Measurements from ENCODE around the gene CABLES1.
A peak's percentile ranks its signal among the peaks of the same experiment; 100 is the strongest.

Gene CABLES1

DNA sequence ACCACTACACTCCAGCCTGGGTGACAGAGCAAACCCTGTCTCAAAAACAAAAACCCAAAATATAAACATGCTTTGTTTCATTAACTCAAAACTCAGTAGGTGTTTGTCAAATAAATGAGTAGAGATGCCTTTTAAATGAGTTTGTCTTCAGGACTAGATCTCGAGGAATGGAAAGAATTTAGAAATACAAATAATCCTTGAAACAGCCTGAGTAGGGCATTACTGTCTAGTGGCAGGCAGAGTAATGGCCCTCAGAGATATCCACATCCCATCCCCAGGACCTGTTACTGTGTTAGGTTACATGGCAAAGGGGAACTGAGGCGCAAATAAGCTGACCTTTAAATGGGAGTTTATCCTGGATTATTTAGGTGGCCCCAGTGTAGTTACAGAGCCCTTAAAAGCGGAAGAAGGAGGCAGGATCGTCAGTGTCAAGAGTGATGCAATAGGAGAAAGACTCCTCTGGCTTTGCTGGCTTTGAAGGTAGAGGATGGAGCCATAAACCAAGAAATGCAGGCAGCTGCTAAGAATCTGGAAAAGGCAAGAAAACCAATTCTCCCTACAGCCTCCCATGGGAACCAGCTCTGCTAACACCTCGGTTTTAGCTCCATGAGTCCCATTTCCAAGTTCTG lies 63.0 kb downstream of the CABLES1 start:
- Histone ChIP-seq H2AFZ (ENCODE audit: insufficient read depth, low read length, poor library complexity) (no peak overlapping the region), H4K8ac (ENCODE audit: low read depth, low read length) (no peak overlapping the region), H3K4me3 (ENCODE audit: low read depth, low read length) (no peak overlapping the region), H2BK120ac (ENCODE audit: insufficient read depth, low read length, poor library complexity) (no peak overlapping the region), H3K4me2 (ENCODE audit: low read length) (no peak overlapping the region), H2BK5ac (ENCODE audit: low read depth, low read length, poor library complexity) (no peak overlapping the region), H2BK12ac (ENCODE audit: low read length) (no peak overlapping the region), H3K14ac (ENCODE audit: low read length) (no peak overlapping the region), H4K91ac (ENCODE audit: low read depth, low read length) (no peak overlapping the region), H3K27ac (ENCODE audit: low read depth, low read length) (no peak overlapping the region), H4K12ac (ENCODE audit: low read depth, low read length) (no peak overlapping the region), H3K9me3 (ENCODE audit: insufficient read depth, low read depth, low read length) (no peaks in the 10 kb centered on the region), H3K27me3 (ENCODE audit: insufficient read depth, low read length) (no peaks in the 10 kb centered on the region), H3K18ac (ENCODE audit: low read length) (no peak overlapping the region), H3K79me1 (ENCODE audit: low read length) (no peaks in the 10 kb centered on the region), H3K9ac (ENCODE audit: low read length) (no peak overlapping the region), H2AK5ac (ENCODE audit: low read length) (no peak overlapping the region), H3K23ac (ENCODE audit: low read length) (no peak overlapping the region), H3K4me1 (ENCODE audit: control insufficient read depth in 1 of 2, insufficient read depth in 2 of 2, low read length in 2 of 2) (peaks cover 9 to 11% of the 10 kb centered on the region in 2 experiments), H3K36me3 (ENCODE audit: control insufficient read depth in 1 of 2, insufficient read depth in 2 of 2, low read length in 2 of 2) (peaks cover 0 to 3% of the 10 kb centered on the region in 2 experiments), H3K4ac (ENCODE audit: low read depth, low read length) (no peak overlapping the region), H3K79me2 (ENCODE audit: control insufficient read depth, insufficient read depth, low read length, poor library complexity) (no peaks in the 10 kb centered on the region)
- DNase-seq, result peak in 1 of 2 donors; percentile 37
- WGBS (ENCODE audit: extremely low coverage, insufficient coverage, insufficient read length), result no CpG with 5 or more reads among the region's 5 CpGs

DNA sequence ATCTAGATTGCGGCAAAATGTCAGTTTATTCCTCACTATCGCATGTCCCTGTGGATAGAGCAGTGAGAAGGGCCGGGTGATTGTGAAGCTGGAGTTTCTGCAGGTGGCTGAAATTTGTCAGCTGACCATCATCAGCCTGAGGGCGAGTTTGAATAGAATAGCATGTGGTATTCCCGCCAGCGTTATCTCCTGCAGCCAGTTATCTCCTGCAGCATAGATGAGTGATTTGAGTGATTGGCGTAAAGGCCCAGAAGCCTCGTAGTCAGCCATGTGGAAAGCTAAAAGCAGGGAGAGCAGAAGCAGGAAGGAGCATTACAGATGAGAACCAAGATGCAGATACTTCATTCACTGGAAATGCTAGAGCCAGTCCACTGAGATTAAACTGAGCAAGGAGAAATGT lies 65.5 kb downstream of the CABLES1 start:
- Histone ChIP-seq H3K27ac (ENCODE audit: low read depth, low read length) (no peak overlapping the region), H3K14ac (ENCODE audit: low read length) (no peak overlapping the region), H4K8ac (ENCODE audit: low read depth, low read length) (no peak overlapping the region), H4K91ac (ENCODE audit: low read depth, low read length) (no peak overlapping the region), H4K12ac (ENCODE audit: low read depth, low read length) (no peak overlapping the region), H3K9me3 (ENCODE audit: insufficient read depth, low read depth, low read length) (no peaks in the 10 kb centered on the region), H2BK12ac (ENCODE audit: low read length) (no peak overlapping the region), H3K27me3 (ENCODE audit: insufficient read depth, low read length) (no peaks in the 10 kb centered on the region), H3K18ac (ENCODE audit: low read length) (no peak overlapping the region), H3K9ac (ENCODE audit: low read length) (no peak overlapping the region), H3K4ac (ENCODE audit: low read depth, low read length) (no peak overlapping the region), H3K79me2 (ENCODE audit: control insufficient read depth, insufficient read depth, low read length, poor library complexity) (no peaks in the 10 kb centered on the region), H3K79me1 (ENCODE audit: low read length) (no peaks in the 10 kb centered on the region), H3K23ac (ENCODE audit: low read length) (no peak overlapping the region), H3K4me3 (ENCODE audit: low read depth, low read length) (no peak overlapping the region), H3K36me3 (ENCODE audit: control insufficient read depth in 1 of 2, insufficient read depth in 2 of 2, low read length in 2 of 2) (peaks cover 0 to 3% of the 10 kb centered on the region in 2 experiments), H2AFZ (ENCODE audit: insufficient read depth, low read length, poor library complexity) (no peak overlapping the region), H2AK5ac (ENCODE audit: low read length) (no peak overlapping the region), H2BK120ac (ENCODE audit: insufficient read depth, low read length, poor library complexity) (no peak overlapping the region), H2BK5ac (ENCODE audit: low read depth, low read length, poor library complexity) (no peak overlapping the region), H3K4me2 (ENCODE audit: low read length) (no peak overlapping the region), H3K4me1 (ENCODE audit: control insufficient read depth in 1 of 2, insufficient read depth in 2 of 2, low read length in 2 of 2) (peaks cover 9% of the 10 kb centered on the region in 2 experiments)
- peak; percentile 80 to 89 for DNase-seq
- WGBS (ENCODE audit: extremely low coverage, insufficient coverage, insufficient read length), result no CpG with 5 or more reads among the region's 8 CpGs

- H3K27ac ChIP-seq (ENCODE audit: low read depth, low read length), result no peak overlapping the region
- peaks cover 0 to 3% of the 10 kb centered on the region in 2 experiments for H3K36me3 ChIP-seq (ENCODE audit: control insufficient read depth in 1 of 2, insufficient read depth in 2 of 2, low read length in 2 of 2)
- H3K4me2 ChIP-seq (ENCODE audit: low read length), result no peak overlapping the region
- no peaks in the 10 kb centered on the region for H3K27me3 ChIP-seq (ENCODE audit: insufficient read depth, low read length)
- DNase-seq, result no peak
- H3K23ac ChIP-seq (ENCODE audit: low read length), result no peak overlapping the region
- H3K18ac ChIP-seq (ENCODE audit: low read length), result no peak overlapping the region
- H3K9ac ChIP-seq (ENCODE audit: low read length), result no peak overlapping the region
- no peak overlapping the region for H3K14ac ChIP-seq (ENCODE audit: low read length)
- no peaks in the 10 kb centered on the region for H3K79me2 ChIP-seq (ENCODE audit: control insufficient read depth, insufficient read depth, low read length, poor library complexity)
- no peak overlapping the region for H3K4ac ChIP-seq (ENCODE audit: low read depth, low read length)
- no peak overlapping the region for H3K4me3 ChIP-seq (ENCODE audit: low read depth, low read length)
- no peak overlapping the region for H4K91ac ChIP-seq (ENCODE audit: low read depth, low read length)
- no peak overlapping the region for H2AFZ ChIP-seq (ENCODE audit: insufficient read depth, low read length, poor library complexity)
- H3K4me1 ChIP-seq (ENCODE audit: control insufficient read depth in 1 of 2, insufficient read depth in 2 of 2, low read length in 2 of 2), result peaks cover under 1 to 1% of the 10 kb centered on the region in 2 experiments
- H2BK120ac ChIP-seq (ENCODE audit: insufficient read depth, low read length, poor library complexity), result no peak overlapping the region
- no peaks in the 10 kb centered on the region for H3K79me1 ChIP-seq (ENCODE audit: low read length)
- H2AK5ac ChIP-seq (ENCODE audit: low read length), result no peak overlapping the region
- H4K12ac ChIP-seq (ENCODE audit: low read depth, low read length), result no peak overlapping the region
- WGBS (ENCODE audit: extremely low coverage, insufficient coverage, insufficient read length), result no CpG with 5 or more reads among the region's 10 CpGs
- H4K8ac ChIP-seq (ENCODE audit: low read depth, low read length), result no peak overlapping the region
- H3K9me3 ChIP-seq (ENCODE audit: insufficient read depth, low read depth, low read length), result no peaks in the 10 kb centered on the region
- H2BK12ac ChIP-seq (ENCODE audit: low read length), result no peak overlapping the region
- no peak overlapping the region for H2BK5ac ChIP-seq (ENCODE audit: low read depth, low read length, poor library complexity)
Measured at GRCh38 chr18:23201741-23202140, 66.5 kb downstream of the CABLES1 start.

DNA sequence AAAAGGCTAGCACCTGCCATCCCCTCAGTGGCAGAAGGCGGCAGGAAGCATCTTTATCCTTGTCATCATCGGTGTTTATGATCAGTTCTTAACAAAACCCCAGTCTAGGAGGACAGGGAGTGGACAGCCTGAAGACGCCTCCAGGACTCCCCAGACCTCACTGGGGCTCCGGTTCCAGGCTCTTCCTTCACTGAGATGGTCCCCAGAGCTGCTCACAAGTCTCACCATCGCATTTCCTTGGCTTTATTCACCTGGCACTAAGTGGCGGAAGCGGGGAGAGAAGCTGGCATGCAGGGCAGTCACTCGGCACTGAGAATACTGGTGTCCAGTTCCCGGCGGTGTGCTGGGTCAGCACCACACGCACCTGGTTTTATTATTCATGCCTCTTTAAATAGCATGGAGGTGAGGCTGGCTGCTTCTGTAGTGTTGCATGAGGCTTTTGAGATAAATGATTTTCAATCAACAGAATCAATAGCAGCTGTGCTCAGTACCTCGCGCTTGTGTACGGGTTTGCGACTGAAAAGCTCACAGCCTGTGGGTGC lies 68.7 kb downstream of the CABLES1 start:
- no peak overlapping the region for H2AFZ ChIP-seq (ENCODE audit: insufficient read depth, low read length, poor library complexity)
- H3K14ac ChIP-seq (ENCODE audit: low read length), result no peak overlapping the region
- no CpG with 5 or more reads among the region's 15 CpGs for WGBS (ENCODE audit: extremely low coverage, insufficient coverage, insufficient read length)
- H3K23ac ChIP-seq (ENCODE audit: low read length), result no peak overlapping the region
- no peak overlapping the region for H3K4ac ChIP-seq (ENCODE audit: low read depth, low read length)
- no peaks in the 10 kb centered on the region for H3K4me1 ChIP-seq (ENCODE audit: control insufficient read depth in 1 of 2, insufficient read depth in 2 of 2, low read length in 2 of 2)
- H4K12ac ChIP-seq (ENCODE audit: low read depth, low read length), result no peak overlapping the region
- no peak overlapping the region for H3K9ac ChIP-seq (ENCODE audit: low read length)
- H2AK5ac ChIP-seq (ENCODE audit: low read length), result no peak overlapping the region
- no peak overlapping the region for H3K27ac ChIP-seq (ENCODE audit: low read depth, low read length)
- no peaks in the 10 kb centered on the region for H3K79me1 ChIP-seq (ENCODE audit: low read length)
- no peaks in the 10 kb centered on the region for H3K79me2 ChIP-seq (ENCODE audit: control insufficient read depth, insufficient read depth, low read length, poor library complexity)
- no peak overlapping the region for H4K91ac ChIP-seq (ENCODE audit: low read depth, low read length)
- no peak overlapping the region for H3K18ac ChIP-seq (ENCODE audit: low read length)
- no peak overlapping the region for H3K4me2 ChIP-seq (ENCODE audit: low read length)
- DNase-seq, result no peak
- H3K9me3 ChIP-seq (ENCODE audit: insufficient read depth, low read depth, low read length), result peaks cover 5% of the 10 kb centered on the region
- no peak overlapping the region for H2BK120ac ChIP-seq (ENCODE audit: insufficient read depth, low read length, poor library complexity)
- no peaks in the 10 kb centered on the region for H3K27me3 ChIP-seq (ENCODE audit: insufficient read depth, low read length)
- no peak overlapping the region for H4K8ac ChIP-seq (ENCODE audit: low read depth, low read length)
- H3K4me3 ChIP-seq (ENCODE audit: low read depth, low read length), result no peak overlapping the region
- peaks cover 0 to 4% of the 10 kb centered on the region in 2 experiments for H3K36me3 ChIP-seq (ENCODE audit: control insufficient read depth in 1 of 2, insufficient read depth in 2 of 2, low read length in 2 of 2)
- no peak overlapping the region for H2BK5ac ChIP-seq (ENCODE audit: low read depth, low read length, poor library complexity)
- no peak overlapping the region for H2BK12ac ChIP-seq (ENCODE audit: low read length)
